Embryonic facial prominence (tissue), 1 donor: Measurements from ENCODE around the gene TAPT1.
A peak's percentile ranks its signal among the peaks of the same experiment; 100 is the strongest.

Source experiments
- DNase-seq: peaks from one replicate; pipeline ENCODE4 v3.0.0-alpha.2; 2016; ENCODE audit errors: extremely low spot score

TAPT1 gene

DNA sequence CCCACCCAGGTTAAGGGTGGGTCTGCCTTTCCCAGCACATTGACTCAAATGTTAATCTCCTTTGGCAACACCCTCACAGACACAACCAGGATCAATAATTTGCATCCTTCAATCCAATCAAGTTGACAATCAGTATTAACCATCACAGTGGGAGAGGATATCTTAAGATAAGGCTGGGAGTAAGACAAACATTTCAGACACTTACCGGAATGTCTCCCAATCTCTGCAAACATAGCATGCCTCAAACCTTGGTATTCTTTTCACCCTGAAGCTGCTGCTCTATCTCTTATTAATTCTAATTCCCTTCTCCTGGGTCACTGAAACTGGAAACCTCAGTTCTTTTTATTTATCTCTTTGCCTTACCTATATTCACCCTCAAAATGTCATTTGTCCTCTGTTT lies 19.0 kb upstream of the TAPT1 start:
- no peak for DNase-seq

DNA sequence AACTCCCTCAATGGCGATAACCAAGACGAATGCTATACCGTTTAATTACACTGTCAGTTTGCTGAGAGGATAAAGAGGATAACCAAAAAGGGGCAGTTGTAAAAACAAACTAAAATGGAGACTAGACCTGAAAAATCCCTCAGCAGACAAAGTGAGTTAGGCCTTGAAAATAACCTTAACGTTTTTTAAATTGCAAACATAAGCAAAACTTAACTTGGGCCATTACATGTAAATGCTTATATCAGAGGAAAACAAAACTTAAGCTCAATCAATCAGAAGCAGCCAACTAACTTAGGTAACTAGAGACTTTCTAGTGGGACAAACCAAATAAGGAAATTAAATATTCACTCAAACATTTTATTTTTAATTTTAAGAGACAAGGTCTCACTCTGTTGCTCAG lies 17.0 kb upstream of the TAPT1 start:
- DNase-seq, result no peak

DNA sequence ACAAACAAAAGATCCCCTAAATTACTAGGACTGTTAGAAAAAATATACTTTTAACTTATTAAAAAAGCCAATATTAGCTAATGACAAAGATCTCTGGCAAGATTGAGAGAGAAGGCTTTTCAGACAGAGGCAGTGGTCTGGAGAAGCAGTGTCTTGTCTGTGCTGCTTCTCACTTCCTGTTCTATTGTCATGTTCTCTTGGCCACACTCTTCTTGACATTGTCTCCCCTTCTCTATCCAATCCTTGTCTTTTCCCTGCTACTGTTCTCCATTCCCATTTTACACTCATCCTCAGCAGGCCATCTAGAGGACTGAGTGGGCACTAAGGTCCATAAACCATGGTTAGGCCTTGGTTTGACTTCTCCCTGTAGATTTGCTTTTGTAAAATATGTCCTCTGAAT lies 14.0 kb upstream of the TAPT1 start:
- no peak for DNase-seq

DNA sequence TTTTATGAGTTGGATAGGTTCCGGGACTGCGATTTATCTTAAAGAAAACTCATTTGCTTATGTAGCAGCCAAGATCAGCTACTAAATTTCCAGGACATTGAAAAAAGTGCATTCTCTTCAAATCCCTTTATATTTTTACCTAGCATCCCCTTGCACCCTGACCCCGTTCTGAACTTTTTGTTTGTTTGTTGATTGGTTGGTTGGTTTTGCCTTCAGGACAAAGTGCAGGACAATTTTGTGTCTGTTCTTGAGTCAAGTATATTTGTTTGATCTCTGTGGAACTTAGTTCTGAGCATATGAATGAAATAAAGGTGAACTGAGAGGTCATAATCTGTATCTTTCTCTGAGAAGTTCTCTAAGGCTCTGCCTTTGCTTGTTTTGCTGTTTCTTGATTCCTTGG lies 12.8 kb upstream of the TAPT1 start:
- DNase-seq, result no peak

DNA sequence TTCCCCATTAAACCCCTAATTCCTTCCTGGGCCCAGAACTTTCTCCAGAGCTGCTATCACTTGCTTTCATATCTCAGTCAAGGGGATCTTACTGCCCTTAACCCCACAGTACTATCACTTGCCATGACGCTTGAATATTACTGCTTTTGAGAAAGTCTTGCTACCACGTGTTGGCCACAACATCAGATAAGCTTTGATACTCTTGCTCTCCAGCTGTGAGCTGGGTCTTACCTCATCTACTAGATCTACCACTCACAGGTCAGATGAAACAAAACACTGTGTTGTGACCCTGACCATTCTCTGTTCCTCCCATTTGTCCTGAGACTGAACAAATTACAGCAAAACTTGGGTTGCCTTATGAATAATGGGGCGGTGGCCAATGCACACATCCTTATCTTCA lies 12.1 kb upstream of the TAPT1 start:
- no peak for DNase-seq

DNA sequence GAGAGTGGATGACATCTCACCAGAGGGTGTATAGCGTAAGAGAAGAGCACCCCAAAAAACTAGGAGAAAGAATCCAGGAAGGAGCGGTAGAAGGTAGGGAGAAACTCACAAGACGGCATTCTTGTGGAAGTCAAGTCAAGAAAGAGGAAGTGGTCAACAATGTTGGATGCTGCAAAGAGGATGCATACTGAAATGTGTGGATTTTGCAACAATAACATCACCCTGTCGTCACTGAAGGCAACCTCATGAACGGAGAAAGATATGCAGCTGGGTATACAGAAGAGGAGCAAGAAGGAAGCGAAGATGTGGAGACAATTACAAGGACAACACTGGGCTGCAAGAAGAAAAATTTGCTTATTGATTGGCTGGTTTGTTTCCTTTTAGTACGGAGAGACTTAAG lies 11.4 kb upstream of the TAPT1 start:
- DNase-seq, result no peak

DNA sequence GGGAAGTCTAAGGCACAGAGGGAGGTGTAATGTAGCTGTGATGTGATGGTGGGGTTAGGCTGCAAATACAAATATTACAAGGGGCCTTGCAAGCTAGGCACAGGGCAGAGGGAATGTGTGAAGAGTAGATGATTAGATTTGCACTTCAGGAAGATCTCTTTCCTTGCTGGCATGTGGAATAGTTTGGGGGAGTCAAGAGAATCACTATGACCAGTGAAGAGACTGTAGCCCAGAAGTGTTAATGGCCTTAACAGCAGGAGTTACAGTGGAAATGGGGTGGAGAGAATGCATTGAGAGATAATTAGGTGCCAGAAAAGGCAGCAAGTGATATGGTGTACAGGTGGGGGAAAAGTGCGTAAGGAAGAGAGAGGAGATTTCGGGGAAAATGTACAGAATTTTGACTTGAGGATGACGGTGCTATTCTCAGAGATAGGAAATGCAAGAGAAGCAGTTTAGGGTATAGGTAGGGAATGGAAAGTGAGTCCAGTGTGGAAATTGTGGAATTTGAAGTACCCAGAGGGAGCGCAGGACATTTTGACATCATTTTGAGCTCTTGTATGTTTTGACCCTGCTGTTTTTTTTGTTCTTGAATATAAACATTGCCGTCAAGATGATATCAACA lies 10.2 kb upstream of the TAPT1 start:
- DNase-seq, result no peak

DNA sequence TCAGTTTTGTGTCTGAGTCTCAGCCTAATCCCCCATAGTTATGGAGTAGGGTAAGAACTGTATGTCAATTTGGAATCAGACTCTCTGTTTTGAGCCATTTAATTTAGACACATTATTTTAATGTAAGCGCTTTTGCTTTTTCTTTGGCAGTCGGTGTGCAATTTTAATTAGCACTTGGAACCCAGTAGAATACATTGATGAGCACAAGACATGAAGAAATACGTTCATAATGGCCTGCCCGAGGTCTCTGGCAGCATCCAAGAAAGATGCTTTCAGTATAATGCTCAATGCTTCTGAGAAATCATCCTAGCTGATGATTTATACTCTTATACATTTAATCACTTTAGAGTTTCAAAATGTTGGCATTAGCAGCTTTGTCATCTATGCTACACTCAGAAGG lies 8.9 kb upstream of the TAPT1 start:
- no peak for DNase-seq

DNA sequence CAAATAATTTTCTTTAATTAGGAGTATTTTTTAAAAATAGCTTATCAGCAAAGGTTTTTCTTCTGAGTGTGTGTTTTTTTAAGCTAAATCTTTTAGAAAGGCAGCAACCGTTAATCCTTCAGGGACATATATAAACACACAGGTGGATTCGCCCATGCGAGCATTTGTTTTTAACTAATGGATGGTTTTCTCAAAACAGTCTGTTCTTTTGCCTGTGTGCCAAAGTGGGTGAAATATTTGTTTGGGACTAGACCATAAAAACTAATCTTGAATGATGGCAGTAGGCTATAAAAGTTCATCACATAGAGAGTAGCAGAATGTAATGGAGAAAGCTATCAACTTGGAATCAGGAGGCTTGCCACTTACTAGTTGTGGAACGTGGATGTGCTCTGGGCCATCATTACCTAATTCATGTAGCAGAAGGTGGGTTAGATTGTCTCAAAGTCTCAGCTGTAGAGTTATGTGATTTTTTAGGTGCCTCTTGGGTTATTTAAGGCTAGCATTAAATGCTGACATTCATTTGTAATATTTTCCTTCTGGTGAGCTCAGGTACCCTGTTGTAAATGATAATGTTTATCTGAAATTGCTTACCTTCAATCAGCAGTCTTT lies 7.4 kb upstream of the TAPT1 start:
- no peak for DNase-seq

DNA sequence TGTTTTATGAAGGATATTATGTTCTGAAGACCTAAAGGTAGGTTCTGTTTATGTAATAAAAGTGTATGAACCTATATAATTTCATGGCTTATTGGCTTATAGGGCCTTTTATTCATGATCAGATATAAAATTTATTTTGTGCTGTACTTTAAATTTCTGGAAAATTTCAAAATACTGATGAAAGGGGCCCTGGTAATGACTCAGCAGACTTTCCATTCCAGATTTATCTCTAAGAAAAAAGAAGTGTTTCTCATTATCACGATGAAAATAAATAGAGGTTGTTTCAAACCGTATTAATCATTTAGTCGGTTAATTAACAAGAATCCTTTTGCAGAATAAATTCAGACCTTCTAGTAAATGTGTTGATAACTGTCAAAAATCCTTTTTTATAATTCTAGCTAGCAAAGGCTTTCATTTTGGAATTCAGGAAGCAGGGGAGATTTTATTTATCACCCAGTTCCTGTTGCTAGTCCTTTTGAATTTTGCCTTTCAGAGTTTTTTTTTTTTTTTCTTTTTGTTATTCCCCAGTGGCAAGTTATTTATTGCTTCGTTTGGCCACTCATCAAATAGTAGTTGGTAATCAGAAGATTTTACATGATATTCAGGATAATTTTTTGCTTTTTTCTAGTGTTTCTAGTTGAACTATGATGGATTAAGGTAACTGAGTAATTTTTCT lies 5.4 kb upstream of the TAPT1 start:
- no peak for DNase-seq

DNA sequence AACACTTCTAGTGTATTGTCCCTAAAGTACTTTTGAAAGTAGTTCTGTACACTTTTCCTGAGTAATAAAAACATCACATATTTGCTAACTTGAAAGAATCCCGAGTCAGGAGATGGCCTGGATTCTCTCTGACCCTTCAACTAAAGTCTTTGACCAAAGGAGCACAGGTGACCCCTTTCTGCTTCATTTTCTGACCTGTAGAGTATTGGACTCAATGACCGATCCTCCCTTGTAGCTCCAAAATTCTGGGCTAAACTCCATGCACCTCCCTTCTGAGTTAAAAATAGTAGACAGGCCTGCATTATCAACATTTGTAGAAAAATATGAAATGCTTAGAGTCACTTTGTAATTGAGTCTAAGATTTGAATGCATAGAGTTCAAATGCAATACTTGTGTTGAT lies 4.0 kb upstream of the TAPT1 start:
- no peak for DNase-seq

DNA sequence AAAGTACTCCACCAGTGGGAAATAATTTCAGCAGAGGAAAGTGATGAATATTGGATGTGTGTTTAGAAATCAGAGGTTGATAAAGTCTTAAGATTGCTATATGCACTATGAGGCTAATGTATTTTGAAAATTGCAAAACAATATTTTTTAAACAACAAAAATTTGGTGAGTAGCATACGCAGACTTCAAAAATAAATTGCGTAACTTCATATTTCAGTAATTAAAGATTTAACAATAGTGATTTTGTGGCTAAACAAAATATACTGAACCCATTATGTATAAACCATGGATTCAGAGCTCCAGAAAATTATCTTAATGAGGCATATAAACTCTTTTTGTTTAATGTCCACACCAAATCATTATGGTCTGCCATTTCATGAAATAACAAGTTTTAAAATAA lies 3.3 kb upstream of the TAPT1 start:
- DNase-seq, result no peak

DNA sequence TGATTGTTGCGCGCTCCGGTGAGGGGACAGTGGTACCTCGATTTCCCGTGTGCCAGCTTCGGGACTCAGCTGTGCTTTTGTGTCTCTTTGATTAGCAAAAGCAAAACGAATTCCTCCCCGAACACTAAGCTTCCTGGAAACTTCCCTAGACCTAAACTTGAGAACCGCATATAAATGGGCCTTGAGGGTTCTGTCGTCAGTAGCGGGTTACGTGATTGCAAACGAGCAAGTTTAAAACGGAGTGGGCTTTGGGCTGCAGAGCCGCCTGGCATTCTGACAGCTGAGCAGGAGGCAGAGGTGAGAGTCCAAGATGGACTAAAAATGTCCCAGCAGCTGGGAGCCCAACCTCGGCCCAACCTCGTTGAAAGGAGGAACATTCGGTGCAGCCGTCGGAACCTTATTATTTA lies 1.2 kb upstream of the TAPT1 start:
- DNase-seq, result peak; percentile 25

DNA sequence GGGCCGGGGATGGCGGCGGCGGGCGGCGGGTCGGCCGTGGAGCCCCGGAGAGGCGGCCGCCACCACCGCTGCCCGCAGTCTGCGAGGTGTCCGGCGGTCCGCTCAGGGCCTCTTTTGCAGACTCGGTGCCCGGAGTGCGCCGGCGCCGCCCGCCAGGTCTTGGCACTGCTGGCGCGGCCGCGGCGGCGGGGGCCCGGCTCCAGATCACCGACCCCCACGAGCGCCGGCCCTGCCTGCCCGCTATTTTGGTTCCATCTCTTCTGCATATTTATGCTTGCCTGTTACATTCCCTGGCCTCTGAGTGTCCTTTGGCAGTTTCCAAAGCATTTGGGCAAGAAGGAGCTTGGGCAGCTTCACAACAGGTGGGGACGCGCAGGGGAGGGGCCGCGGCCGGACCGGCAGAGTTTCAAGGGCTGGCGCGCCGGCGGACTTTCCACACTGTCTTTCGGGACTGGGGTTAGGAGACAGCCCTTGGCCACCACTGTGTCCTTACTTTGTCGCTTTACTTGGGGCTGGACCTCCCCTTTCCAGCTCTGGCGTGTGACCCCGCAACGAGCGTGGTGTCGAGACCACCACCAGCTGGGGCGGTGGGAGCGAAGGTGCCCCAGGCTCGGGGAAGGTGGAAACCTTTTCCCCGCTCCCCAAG lies 668 bp upstream of the TAPT1 start:
- peak; percentile 7 for DNase-seq

DNA sequence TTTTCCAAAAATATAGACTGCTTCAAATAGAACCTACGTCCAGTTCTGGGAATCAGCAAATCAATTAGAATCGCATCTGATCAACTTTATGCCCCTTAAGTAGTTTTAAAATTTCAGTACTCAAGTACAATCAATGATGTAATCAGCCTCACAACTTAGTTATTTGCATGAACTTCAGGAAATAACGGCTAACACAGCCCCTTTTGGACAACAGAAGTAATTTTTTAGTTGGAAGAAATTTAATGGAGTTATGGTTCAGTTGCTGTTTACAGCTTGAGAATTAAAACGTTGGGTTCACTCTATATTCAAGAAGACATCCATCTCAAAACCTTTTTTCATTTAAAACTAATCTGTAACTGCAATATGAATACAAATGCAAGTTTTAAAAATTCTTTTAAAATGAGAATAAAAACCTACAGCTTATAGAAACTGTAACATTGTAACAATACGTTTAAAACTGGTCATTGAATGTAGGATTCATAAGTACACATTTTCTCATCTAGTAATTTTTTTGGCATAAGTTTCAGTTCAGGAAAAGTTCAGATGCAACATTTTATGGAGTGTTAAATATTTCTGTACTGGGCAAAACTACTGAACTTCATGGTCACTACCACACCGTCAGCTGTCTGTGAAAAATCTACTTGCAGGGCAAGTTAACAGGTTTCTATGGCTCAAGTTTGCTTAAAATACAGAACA lies 956 bp downstream of the TAPT1 start:
- peak; percentile 8 for DNase-seq

DNA sequence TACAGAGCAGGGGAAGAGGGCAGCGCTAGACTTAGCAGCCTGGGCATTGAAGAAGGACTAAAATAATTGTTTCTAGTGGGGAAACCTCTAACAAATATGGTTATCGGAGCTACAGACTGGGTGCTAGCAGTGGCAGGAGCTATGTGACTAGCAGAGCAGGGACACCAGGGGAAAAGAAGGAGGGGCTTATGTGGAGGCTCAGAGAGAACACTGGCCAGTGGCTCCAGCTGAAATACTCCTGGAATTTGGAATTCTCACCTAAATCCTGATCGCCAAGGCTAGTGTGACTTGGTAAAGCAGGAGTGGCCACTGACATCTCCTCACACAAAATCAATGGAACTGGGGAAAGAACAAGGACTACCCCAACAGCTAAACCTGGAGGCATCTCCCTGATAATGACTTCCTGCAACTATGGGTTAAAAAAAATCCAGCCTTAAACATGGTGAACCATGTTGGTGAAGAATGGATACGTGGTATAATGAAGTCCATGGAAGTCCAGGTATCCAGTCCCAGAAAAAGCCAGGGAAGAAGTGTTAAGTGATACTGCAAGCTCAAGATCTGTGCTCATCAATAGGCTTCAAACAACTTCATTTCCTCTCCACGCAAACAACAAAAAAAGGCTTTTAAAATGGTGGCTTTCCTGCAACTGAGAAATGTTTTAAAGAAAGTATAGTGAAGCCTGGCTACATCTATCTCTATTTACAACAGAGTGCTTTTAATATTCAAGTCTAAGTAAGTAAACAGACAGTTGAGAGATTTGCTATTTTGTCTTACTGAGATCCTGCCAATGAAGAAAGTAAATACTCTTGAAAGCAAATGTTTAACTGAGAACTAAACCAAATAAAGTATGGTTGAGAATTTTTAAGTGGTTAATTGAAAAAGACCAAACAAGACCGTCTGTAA lies 1.8 kb downstream of the TAPT1 start:
- DNase-seq, result no peak

DNA sequence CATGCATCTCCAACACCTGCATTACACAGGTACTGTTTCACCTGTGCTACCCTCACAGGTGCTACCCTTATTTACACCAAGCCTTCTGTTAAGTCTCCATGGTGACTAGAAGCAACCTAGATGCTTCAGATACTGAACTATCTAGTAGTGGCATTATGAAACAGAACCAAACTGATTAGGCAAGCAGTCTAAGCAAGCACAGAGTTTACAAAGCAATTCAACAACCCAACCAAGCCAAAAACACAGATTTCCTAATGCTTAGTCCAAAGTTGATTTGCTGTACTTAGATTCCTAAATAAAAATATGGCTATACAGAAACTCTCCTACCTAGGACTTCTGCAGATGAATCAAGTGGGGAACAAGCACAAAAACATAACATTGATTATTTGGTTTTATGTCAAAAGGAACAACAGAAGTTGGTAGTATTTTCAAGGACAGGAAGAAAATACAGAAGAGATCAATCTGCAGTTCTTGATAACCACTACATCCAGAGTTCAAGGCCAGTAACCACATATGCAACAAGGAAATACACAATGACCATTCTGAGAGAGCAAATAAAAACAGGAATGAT lies 3.2 kb downstream of the TAPT1 start:
- no peak for DNase-seq

DNA sequence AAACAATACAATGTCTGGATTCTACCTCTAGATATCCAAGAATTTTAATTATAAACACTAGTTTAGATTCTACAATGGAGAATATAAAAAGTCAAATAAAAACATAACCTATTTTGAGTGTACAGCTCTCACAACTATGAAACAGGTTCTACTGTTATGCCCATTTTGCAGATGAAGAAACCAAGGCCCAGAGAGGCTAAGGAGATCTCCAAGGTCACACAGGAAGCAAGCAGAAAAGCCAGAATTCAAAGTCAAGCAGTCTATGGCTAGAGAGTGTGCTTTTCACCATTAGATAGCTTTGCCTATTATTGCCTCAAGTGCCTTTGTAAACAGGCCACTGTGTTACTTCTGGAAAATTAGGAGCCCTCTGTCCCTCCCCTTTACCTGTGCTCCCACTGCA lies 7.3 kb downstream of the TAPT1 start:
- no peak for DNase-seq

DNA sequence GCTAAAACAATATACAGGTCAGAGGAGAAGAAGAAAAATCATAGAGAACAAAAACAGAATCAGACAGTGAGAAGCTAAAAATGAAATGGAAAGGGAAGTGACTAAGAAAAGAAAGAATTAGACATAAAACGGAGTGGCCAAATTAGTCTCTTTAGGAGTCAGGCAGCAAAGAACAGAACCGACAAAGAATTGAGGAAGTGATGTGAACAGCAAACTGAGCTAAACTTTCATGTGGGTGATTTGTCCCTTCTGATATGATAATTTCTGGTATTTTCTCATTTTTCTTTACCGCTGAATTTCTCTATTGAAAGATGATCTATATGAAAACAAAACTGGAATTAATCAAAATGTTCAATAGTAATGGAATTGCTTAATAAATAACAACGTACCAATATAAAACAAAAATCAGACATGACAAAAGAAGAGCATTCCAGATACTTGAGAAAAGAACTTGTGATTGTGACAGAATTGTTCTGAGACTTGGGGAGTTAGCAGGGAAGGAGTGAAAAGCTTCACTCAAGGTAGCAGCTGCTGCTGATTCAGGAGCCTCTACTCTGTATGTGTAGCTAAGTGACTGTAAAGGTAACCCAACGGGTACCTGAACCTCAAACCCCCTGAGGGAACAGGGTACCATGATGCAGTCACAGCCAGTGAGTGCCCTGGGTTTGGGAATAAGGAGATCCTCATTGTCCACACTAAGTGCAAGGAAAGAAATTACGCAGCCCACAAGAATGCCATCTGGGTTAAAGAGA lies 8.8 kb downstream of the TAPT1 start:
- no peak for DNase-seq

DNA sequence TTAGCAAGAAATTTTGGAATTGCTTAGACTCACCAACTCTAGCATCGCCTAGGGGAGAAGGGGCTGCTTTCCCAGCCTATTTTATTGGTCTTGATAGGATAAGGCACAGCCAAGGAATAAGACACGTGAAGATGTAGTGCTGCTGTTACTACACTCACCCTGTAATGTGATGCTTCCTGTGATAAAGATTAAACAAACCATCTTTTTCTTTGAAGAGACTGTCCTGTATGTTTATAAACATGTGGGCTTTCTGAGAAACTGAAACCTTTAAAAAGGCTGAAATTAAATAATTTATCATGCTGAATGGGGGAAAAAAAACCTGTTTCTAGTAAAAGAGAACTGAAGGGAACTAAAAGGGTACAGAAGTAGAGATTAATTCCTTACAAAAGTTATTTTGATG lies 13.2 kb downstream of the TAPT1 start:
- DNase-seq, result no peak
